DMS114 treated with DMSO at 0.1 percent for 48 hours (cell line): ENCODE data around the gene MICALL1.
"Not testable (repeated sequence)": the region's sequence is repeated elsewhere in the genome, so short reads cannot be mapped to it uniquely, and the experiment has no call there.

ENCODE experiments used
- DNase-seq: peaks from one replicate; lab custom pipeline; 2025; ENCODE audit not compliant: unreplicated experiment; lab: John Stamatoyannopoulos, UW

The MICALL1 gene

DNA sequence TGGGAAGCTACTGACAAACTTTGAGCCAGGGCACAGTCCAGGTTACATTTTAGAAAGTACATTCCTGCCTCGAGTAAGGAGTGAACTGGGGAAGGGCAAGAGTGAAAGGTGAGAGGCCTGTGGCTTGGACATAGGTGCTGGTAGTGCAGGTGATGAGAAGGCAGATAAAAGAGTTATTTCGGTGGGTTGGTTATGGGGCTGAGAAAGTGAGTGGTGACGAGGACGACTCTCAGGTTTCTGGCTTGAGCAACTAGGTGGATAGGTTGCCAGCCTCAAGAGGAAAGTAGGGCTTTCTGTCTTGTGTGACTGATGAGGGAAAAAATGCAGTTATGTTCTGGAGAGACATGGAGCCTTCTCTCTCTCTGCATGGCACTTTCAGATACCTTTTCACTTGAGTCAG, 51.1 kb downstream of the MICALL1 start:
- DNase-seq, result no peak

DNA sequence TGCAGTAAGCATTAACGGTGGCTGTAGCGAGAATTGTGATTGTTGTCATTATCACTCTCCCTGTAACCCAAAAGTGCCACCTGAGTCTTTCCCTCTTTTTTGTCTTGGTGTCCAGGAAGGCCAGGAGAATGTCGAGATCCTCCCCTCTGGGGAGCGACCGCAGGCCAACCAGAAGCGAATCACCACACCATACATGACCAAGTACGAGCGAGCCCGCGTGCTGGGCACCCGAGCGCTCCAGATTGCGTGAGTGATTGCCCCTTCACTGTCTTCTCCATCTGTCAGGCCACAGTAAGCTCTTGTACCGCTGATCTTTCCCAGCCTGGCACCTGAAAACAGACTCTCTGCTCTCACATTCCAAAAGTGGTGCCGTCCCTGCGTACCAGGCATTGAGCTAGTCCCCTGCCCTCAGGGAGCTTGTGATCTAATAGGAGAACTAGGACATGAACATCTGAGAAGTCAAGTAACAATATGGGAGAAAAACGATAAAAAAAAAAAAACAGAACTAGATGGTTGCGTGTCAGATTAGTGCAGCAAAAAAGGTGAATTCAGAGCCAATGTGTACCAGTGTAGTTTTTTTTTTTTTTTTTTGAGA, 53.2 kb downstream of the MICALL1 start:
- DNase-seq, result no peak

DNA sequence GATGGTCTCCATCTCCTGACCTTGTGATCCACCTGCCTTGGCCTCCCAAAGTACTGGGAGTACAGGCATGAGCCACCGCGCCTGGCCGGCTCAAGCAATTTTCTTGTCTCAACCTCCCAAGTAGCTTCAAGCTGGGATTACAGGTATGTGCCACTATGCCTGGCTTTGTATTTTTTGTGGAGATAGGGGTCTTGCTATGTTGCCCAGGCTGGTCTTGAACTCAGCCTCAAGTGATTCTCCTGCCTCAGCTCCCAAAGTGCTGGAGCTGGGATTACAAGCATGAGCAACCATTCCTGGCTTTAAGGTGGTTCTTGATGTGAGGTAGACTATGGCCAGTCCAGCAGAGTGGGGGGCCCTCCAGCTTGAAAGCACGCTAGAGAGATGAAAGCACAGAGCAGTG, 55.0 kb downstream of the MICALL1 start:
- no peak for DNase-seq

DNA sequence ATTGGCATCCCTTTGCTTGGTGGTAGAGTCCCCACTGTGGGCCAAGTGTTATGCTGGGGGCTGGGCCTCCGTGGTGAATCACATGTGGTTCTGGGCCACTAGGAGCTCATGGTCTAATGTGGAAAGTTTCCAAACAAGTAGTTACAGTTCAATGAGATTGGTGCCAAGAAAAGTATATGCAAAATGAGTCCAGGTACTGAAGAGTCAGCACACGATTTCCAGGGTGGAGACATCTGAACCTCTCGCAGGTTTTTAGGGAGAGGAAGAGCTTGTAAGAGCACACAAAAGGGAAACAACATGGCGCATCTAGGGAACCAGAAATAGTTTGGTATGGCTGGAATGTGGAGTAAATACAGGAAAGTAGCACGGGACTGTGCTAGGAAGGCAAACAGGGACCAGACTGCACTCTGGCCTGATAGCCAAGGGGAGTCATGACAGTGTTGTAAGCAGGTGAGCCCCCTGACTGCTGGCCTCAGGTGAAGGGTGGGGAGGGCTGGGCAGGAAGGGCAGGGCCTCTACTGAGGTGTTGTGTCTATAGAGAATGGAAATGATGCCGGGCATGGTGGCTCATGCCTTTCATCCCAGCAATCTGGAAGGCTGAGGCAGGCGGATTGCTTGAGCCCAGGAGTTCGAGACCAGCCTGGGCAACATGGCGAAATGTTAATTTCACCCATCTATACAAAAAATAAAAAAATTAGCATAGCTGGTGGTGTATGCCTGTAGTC, 60.0 kb downstream of the MICALL1 start:
- DNase-seq, result no peak

DNA sequence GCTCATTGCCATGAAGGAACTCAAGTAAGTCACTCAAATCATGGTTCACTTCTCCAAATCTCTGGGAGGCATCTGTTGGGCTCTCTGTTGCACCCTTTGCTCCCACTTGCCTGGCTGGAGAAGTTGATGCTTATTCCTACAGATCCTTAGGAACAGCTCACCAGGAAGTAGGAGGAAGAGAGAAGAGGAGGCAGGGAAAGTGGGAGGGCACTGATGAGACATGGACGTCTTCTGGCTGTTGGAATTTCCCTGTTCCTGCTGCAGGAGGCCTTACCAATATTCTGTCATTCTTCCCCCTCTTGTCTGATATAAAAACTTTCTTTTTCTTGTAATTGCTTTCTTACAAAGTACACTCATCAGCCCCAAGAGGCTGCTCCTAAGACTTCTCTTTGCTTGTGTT, 61.0 kb downstream of the MICALL1 start:
- DNase-seq, result no peak

DNA sequence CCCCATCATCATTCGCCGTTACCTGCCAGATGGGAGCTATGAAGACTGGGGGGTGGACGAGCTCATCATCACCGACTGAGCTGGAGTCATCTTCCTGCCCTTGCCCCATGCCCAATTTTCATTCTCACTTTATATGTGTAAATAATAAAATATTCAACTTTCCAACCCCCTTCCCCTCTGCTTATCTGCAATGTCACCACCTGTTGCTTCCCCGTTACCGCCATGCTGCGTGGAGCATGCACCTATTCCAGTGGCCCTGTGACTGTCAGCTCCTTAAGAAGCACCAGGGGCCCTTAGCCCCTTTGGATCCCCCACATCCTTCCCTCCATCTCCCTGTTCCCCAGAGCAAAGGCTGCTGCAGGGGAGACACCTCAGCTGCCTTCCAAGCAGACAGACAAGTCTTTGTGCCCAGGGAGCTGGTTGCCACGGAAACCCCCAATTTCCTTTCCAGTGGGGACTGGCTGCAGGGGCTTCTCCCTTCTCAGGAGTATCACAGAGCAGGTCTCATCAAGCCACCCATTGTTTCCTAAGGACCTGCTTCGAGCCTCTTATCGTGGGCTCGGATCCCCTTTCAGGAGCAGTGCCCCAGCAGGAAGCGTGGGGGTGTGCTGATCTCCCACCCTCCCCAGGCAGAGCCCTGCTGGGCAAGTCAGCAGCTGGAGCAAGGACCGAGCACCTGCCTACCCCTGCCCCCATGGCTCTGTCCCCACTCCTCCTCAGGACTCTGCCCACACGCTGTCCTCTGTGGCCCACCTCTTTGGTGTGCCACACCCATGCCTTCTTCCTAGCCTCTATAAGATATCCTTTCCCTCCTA, 61.7 kb downstream of the MICALL1 start:
- no peak for DNase-seq

DNA sequence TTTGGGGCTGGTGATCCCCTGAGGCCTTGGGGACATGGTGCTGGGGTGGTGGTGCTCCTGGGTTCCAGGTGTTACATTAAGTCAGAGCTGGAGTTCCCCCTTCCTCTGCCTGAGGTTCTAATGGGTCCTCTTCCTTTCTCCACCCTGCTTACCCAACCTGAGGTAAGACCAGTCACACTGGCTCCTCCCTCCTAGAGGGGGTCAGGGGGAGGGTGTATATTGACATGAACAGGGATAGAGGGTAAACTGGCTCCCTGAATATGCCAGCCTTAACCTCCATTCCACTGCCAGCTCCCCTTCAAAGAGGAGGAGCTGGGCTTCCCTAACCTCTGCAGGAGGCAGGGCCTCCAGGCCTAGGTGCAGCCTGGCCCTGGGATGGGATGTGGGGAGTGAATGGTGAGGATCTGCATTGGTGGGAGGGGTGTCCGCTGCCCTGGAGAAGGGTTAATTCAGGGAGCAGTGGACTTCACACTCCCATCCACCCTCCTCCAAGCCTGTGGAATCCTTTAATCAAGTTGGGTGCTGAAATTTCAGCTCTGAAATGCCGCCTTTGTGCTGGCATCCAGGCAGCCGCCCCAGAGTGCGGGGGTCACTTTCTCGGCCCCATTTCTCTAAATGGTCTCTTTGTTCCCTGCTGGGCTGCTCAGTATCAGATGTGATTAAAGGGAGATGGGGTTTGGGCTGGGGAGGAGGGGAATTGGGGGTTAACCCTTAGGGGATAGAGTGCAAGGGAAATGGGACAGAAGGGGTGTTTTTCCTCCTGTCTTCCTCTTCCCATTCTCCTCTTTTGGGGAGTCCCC, 62.6 kb downstream of the MICALL1 start:
- DNase-seq, result no peak

DNA sequence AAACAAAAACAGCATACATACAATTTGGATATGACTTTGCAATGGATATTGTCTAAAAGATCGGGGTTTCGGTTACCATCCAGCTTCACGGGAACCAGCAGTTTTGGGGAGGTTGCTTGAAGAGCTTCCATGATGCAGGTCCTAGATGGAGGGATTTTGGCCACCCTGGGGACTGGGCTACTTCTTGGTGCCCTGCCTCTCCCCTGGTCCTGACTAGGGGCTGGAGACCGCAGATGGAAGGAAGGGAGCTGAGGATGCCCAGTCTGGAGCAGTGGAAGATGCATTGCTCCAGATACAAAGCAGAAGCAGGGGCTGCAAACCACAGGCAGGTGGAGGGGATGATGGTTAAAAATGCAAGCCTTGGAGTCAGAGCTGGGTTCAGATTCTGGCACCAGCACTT, 64.8 kb downstream of the MICALL1 start:
- no peak for DNase-seq

DNA sequence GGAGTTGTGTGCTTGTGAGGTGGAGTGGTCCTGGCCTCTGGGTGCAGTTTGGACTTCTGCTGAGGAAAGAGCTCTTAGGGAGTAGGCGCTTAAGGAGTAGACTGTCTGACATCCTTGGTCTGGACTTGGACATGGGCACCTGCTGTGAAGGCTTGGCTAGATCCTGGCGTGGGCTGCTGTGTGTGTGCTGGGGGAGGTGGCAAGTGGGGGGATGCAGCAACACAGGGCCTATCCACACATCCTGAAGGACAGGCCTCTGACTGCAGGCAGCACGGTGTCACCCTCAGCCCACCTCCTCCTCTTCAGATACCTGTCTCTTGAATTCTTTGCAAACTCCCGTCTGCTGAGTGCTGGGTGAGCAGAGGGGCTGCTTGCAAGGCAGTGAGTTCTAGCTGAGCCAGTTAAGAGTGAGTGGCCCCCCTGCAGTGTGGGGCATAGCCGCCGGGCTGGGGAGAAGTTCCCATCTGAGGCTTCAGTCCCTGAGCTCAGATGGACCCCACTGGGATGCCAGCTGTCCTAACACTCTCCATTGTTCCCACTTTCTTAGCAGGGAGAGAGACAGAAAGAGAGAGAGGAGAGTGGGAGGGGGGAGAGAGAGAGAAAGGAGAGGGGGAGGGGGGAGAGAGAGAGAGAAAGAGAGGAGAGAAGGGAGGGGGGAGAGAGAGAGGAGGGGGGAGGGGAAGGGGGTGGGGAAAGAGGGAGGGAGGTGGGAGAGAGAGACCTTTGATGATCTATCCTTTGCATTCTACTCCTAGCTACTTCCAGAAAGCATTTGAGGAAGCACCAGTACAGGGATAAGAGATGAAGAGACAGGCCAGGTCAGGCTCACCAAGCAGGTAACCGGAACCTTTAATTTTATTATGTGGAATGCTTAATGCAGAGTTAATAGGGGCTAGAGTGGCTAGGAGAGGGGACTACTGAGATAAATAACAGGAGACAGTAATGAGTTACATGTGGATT, 65.7 kb downstream of the MICALL1 start:
- DNase-seq, result no peak

DNA sequence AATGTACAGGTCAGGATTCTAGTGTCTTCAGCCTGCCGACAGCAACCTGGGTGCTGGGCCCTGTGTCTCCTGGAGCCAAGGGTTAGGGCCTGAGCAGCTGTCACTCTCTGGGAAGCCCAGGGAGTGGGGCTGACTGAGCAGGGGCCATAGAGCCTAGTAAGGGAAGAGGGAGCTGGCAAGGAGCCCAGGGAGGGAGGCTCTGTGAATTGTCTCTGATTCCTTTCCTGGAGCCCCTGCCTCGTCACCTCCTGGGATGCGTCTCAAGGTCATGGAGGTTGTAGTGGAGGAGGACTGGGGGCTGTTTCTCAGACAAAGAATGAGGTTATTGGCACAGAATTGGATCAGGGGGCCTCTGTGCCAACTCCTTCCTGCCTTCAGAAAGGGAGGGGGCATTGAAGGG, 66.4 kb downstream of the MICALL1 start:
- no peak for DNase-seq

DNA sequence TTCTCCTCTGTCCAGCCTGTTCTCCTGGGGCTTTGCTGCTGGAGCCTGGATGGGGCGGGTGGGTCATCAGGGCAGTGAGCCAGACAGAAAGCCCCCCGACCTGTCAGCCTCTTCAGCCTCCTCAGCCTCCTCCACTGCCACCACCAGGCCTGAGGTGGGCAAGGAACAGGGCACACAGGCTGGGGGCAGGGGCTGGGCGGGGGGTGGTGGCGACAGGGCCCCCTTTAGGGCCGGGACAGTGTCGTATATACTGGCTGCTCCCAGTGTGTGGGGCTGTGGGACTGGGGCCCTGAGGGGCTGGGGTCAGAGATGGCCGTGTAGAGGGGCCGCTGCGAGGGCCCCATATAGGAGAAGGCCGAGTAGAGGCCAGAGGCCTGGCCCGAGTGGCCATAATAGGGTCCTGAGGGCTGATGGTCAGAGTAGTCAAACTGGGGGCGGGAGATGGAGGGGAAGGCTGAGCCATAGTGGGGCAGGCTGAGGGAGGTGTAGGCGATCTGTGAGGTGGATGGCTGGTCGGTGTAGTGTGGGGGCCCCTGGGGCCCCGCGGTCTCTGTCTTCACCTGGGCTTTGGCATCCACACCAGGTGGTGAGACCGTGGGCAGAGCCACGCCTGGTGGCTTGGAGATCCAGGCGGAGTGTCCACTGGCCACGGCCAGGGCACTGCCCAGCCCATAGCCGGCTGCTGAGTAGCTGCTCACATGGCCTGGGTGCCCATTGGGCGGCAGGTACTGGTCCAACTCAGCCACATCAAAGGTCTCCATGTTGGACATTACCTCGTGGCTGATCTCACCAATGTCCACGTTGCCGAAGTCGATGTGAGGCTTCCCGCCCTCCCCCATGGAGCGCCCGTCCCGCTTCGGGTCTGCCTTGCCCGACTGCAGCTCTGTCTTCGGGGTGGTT, 67.4 kb downstream of the MICALL1 start:
- DNase-seq, result no peak

DNA sequence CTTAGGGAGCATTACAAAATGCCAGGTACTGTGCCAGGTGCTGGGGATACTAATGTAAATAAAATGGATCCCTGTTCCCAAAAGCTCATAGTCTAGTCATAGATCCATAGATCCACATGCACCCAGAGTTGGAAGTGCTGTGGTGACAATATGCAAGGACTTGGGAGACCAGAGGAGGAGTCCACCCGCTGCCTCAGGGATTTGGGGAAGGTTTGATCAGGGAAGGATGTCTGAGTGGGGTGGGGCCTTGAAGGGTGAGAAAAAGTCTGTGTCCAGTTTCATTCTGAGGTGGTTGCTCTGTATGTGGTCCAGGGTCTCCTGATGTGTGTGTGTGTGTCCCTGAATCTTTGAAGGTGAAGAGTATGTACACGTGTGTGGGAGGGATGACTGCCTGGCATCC, 69.1 kb downstream of the MICALL1 start:
- DNase-seq, result no peak

DNA sequence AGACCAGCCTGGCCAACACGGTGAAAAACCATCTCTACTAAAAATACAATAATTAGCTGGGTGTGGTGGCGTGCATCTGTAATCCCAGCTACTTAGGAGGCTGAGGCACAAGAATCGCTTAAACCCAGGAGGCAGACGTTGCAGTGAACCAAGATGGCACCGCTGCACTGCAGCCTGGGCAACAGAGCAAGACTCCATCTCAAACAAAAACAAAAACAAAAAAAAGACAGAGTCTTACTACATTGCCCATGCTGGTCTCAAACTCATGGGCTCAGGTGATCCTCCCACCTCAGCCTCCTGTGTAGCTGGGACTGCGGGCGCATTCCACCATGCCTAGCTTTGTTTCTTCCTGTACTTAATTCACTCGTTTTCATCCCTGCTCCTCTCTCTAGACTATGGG, 69.9 kb downstream of the MICALL1 start:
- DNase-seq, result not testable (repeated sequence)

DNA sequence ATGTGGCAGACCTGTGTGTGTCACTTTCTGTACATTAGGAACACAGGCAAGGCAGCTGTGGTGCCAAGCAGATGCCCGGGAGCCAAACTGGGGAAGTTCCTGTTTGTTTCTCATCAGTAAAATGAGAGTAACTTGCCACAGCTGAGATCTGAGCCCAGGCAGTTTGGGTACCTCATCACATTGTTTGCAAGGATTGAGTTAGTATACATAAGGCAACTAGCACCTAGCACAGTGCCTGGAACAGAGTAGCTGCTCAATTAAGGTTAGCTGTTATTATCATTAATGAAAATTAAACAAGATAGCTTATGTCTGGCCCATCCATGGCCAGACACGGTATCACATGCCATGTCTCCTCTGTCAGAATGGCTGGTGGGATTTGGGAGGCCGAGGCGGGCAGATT, 70.5 kb downstream of the MICALL1 start:
- no peak for DNase-seq

DNA sequence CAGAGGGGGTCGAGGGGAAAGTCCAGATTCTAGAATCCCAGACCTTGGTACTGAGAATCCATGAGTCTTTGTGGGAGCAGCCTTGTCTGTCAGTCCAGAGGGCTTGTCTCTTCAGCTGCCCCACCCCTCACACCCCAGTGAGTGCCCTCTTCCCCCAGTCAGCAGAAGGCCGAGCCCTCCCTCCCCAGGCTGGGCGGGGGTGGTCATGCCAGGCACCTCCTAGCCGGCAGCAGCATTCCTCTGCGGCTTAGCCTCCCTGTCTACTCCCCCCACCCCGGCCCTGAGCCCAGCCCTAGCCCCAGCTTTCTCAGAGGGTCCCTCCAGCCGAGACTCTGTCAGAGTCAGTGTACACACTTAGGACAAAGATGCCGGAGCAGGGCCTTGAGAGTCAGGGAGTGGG, 73.7 kb downstream of the MICALL1 start:
- no peak for DNase-seq

DNA sequence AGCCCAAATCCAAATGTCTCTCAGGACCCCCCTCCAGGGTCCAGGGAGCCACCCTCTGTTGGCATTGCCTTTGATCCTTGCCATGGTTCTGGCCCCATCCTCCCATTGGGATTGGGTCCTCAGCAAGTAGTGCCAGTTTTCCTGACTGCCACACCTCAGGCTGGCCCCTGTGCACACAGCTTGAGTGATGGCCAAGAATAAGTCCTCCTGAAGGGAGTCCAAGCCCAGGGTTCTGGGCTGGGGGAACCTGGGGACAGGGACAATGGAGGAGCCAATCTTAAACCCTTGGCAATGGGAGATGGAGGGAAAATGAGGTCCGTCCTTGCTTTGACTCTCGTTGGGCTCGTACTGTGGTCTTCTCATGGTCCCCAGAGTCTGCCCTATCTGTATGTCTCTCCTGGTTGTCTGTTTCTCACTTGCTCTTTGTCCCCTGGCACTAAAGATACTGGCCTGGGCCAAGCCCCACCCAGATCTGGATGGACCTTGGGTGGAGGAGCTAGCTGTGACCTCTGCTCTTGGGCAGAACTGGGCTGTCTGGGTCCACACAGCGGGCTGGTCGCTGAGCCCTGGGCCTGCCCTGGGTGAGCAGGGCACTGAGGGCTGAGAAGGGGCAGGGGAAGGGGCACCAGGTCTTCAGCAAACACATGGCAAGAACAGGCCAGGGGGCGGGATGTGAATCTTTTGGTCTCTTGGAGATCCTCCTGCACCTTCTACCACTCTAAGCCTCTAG, 75.3 kb downstream of the MICALL1 start:
- DNase-seq, result no peak

DNA sequence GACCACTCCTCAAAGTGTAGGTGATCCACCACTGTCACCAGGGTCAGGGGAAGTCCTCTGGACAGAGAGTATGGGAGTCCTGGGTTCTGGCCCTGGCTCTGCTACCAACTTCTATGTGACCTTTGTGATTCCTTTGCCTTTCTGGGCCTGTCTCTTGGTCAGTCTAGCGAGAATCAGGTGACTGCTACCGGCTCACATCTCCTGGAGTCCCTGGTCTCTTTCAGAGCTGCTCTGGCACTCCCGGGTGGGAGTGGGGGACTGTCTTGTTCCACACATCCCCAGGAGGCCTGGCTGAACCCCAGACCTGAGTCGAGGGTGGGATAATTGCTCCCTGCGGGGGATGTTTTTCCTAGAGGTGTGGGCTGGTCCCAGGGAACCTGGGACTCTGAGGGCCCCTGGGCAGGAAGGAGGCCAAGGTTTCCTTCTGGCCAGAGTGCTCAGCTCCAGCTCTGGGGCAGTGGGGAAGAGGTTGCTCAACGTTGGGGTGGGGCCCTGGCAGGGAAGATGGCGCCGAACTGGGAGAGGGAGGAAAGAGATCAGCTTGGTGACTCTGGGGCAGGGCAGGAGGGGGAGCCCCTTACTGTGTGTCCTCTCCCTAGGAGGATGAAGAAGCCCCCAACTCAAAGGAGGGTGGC, 76.2 kb downstream of the MICALL1 start:
- DNase-seq, result no peak
